SKM-1 (cell line): ENCODE data around the gene CA10.

Experiments used
- DNase-seq: peaks from one replicate; lab custom pipeline; 2025; ENCODE audit not compliant: unreplicated experiment; lab: John Stamatoyannopoulos, UW

CA10 gene

GRCh38 chr17:51692917-51693316 lies 465.6 kb downstream of the CA10 start:
- DNase-seq: no peak

GRCh38 chr17:51687887-51688286 lies 470.6 kb downstream of the CA10 start:
- no peak for DNase-seq

GRCh38 chr17:51685287-51685909 lies 473.1 kb downstream of the CA10 start:
- DNase-seq: no peak

- DNase-seq: no peak
Measured at GRCh38 chr17:51684214-51684613, 474.3 kb downstream of the CA10 start.

GRCh38 chr17:51683291-51683690 lies 475.2 kb downstream of the CA10 start:
- DNase-seq: no peak

GRCh38 chr17:51682115-51682514 lies 476.4 kb downstream of the CA10 start:
- no peak for DNase-seq

- DNase-seq: no peak
Measured at GRCh38 chr17:51677875-51678274, 480.6 kb downstream of the CA10 start.

GRCh38 chr17:51676691-51677487 lies 481.6 kb downstream of the CA10 start:
- no peak for DNase-seq

GRCh38 chr17:51674579-51675255 lies 483.8 kb downstream of the CA10 start:
- no peak for DNase-seq

GRCh38 chr17:51673070-51673469 lies 485.4 kb downstream of the CA10 start:
- DNase-seq: no peak

- no peak for DNase-seq
Measured at GRCh38 chr17:51672065-51672464, 486.4 kb downstream of the CA10 start.

- no peak for DNase-seq
Measured at GRCh38 chr17:51670899-51671298, 487.6 kb downstream of the CA10 start.

GRCh38 chr17:51668963-51669246 lies 489.6 kb downstream of the CA10 start:
- DNase-seq: no peak

GRCh38 chr17:51668155-51668962 lies 490.2 kb downstream of the CA10 start:
- no peak for DNase-seq

GRCh38 chr17:51667706-51668083 lies 490.8 kb downstream of the CA10 start:
- no peak for DNase-seq

- DNase-seq: no peak
Measured at GRCh38 chr17:51666971-51667705, 491.4 kb downstream of the CA10 start.

GRCh38 chr17:51662204-51663056 lies 496.1 kb downstream of the CA10 start:
- DNase-seq: no peak

GRCh38 chr17:51661403-51661802 lies 497.1 kb downstream of the CA10 start:
- DNase-seq: no peak

- DNase-seq: no peak
Measured at GRCh38 chr17:51660266-51660665, 498.2 kb downstream of the CA10 start.

GRCh38 chr17:51657224-51657623 lies 501.3 kb downstream of the CA10 start:
- no peak for DNase-seq
